Adrenal gland (tissue), 12 donors: ENCODE data around the gene MARCHF9. TPM values are rescaled to one million over a fixed set of nuclear protein-coding genes. Genes with fewer than 3 reads are reported as not detected.

Experiments used
- DNase-seq, 7 donors: peaks; one replicate each; pipeline ENCODE4 v3.0.0-alpha.2; 2019 to 2020
- H3K27ac ChIP-seq, 5 donors: fragments of 200-600 bp; sonication (generic) in 4 of 5; 1 replicate in 3 of 5; 2 replicates in 2 of 5; pipeline versions ENCODE4 v1.5.1 to v1.8.0; 2016 to 2020; ENCODE audit warnings: mild to moderate bottlenecking in 1 of 5
- H3K27me3 ChIP-seq: fragments of 200-600 bp; 2 replicates; pipeline ENCODE4 v1.8.0; 2021
- H3K36me3 ChIP-seq, 2 donors: fragments of 200-600 bp; replicated peaks in 1 of 2; 1 replicate in 1 of 2; 2 replicates in 1 of 2; pipeline versions ENCODE4 v1.5.1 to v1.8.0; 2018 to 2022
- H3K4me1 ChIP-seq, 2 donors: fragments of 200-600 bp; replicated peaks in 1 of 2; 1 replicate in 1 of 2; 2 replicates in 1 of 2; pipeline versions ENCODE4 v1.5.1 to v1.8.0; 2018 to 2021
- H3K4me3 ChIP-seq, 4 donors: fragments of 200-600 bp; sonication (generic) in 3 of 4; one replicate each; pipeline ENCODE4 v1.5.1; 2016 to 2018
- H3K9me3 ChIP-seq, 3 donors: fragments of 200-600 bp; sonication (generic) in 1 of 3; replicated peaks in 1 of 3; 1 replicate in 2 of 3; 2 replicates in 1 of 3; pipeline versions ENCODE4 v1.5.1 to v1.8.0; 2016 to 2021
- CTCF ChIP-seq, 6 experiments: fragments of 450-650 bp in 4 of 6; fragments of 200-600 bp in 2 of 6; sonication (generic) in 1 of 6; IDR thresholded peaks; 1 replicate in 5 of 6; 2 replicates in 1 of 6; pipeline versions ENCODE4 v1.5.1 to v1.8.0; 2016 to 2021; ENCODE audit warnings: antibody characterized with exemption in 6 of 6, mild to moderate bottlenecking in 2 of 6, moderate library complexity in 1 of 6
- POLR2A ChIP-seq, 2 donors: fragments of 450-650 bp; IDR thresholded peaks; one replicate each; pipeline ENCODE4 v1.6.1; 2017; ENCODE audit warnings: antibody characterized with exemption in 2 of 2, mild to moderate bottlenecking in 2 of 2, moderate library complexity in 1 of 2
- WGBS, 4 donors: extraction: QIAGEN DNeasy Blood & Tissue Kit in 2 of 4; methylation state at CpG; one replicate each; pipeline versions ENCODE4 v1.1.5 to v1.1.7; 2013 to 2017; 5-methylcytosine and 5-hydroxymethylcytosine counted together
- intact Hi-C, 2 donors: fragments of 100-400 bp; cut with DNase I; formaldehyde crosslinking; loops; one replicate each; pipeline versions ENCODE4 v1.14.1 to v1.15.0; 2022 to 2023
- polyA plus RNA-seq, 3 donors: library from polyadenylated mRNA; stranded (reverse); fragments of 200-250 nt in 2 of 3; fragments of 350-450 nt in 1 of 3; fragmentation: Illumina TruSeq in 1 of 3; extraction: RNeasy Lipid Tissue Mini Kit (QIAGEN cat#74804) in 1 of 3; gene quantifications; one replicate each; pipeline ENCODE4 v1.2.3, GENCODE V29; 2013 to 2014
- total RNA-seq, 9 donors: library from RNA; depleted of rRNA in 4 of 9; stranded (reverse); fragments of >200 nt in 4 of 9; fragments of 120-200 nt in 1 of 9; fragmentation: NEBNext Ultra II Directional in 1 of 9; extraction: Animal tissue kit (Norgen Biotek cat#: 25700) in 1 of 9; gene quantifications; one replicate each; pipeline versions ENCODE4 v1.1.0 to v1.2.4, GENCODE V29; 2013 to 2023
- donor health status: healthy with polysubstance abuse.
- donor health status: Bipolar disorder and iron deficiency.
- donor health status: DM: yes; HTN: yes; CAD: no.
- donor health status: DM: no; HTN: no; CAD: no.
- donor health status: DM: no; HTN: no; CAD: no.
- donor health status: DM: yes; HTN: yes; CAD: no.

The MARCHF9 gene
- total and polyA plus RNA-seq, 12 donors = 6.7 to 45.1 (median 16.6) TPM

- Histone ChIP-seq H3K27me3 (no peaks in the 10 kb centered on the region), H3K36me3 (no peaks in the 10 kb centered on the region), H3K4me3 (no peak overlapping the region), H3K27ac (peak overlapping the region in 2 of 5 donors; percentile 93), H3K4me1 (peaks cover 26 to 30% of the 10 kb centered on the region in 2 donors), H3K9me3 (no peaks in the 10 kb centered on the region)
- WGBS, 4 donors = 81 to 93% (median 82%) methylated on average over 4 of the region's 4 CpGs
- DNase-seq = no peak
- intact Hi-C loops = loop anchor here in 1 of 2 donors (5.0 kb wide), 1 partner anchor 43 kb away; no protein-coding TSS in a partner anchor
- TF ChIP-seq CTCF (IDR thresholded peaks at IDR 0.05) (no peak), POLR2A (IDR thresholded peaks at IDR 0.05) (no peak)
These were observed 15.8 kb downstream of the MARCHF9 start for GRCh38 chr12:57770734-57771133.

DNA sequence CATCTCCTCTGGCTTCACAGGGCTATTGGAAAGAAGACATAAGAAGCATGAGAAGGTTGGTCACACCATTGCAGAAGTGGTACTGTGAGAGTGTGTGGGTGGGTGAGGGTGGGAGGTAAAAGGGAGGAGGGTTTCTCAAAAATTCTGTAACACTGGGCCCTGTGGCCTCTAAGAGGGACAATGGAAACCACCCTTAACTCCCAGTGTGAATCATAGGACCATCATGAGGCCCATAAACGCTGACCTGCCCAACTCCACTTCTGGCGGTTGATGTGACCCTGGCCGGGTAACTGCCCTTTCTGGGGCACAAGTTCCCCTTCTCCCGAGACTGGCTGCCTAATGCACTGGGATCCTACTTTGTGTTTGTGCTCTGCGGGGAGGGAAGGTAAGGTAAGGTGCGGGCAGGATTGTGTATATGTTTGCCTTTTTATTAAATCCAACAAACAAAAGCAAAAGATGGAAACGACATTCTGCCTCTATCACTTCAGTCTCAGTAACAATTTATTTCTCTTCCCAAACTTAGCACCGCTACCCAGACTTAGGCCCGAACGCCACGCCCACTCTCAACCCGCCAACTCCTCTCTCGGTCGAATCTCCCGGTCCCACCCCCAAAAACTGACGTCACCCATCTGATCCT, 16.5 kb downstream of the MARCHF9 start:
- TF ChIP-seq CTCF (IDR thresholded peaks at IDR 0.05) = no peak
- TF ChIP-seq POLR2A (IDR thresholded peaks at IDR 0.05) = no peak
- 1 to 2% (median 2%) methylated on average over 16 of the region's 16 CpGs for WGBS, 4 donors
- Histone ChIP-seq H3K27me3 (no peaks in the 10 kb centered on the region), H3K9me3 (no peaks in the 10 kb centered on the region), H3K4me3 (peak overlapping the region in 3 of 4 donors; percentile 38 to 94 (median 71)), H3K4me1 (peaks cover 20 to 24% of the 10 kb centered on the region in 2 donors), H3K36me3 (no peaks in the 10 kb centered on the region), H3K27ac (peak overlapping the region; percentile 61 to 94 (median 93))
- peak; percentile 86 to 94 (median 93) for DNase-seq
- intact Hi-C loops = loop anchor here in 1 of 2 donors (5.0 kb wide), 1 partner anchor 44 kb away; no protein-coding TSS in a partner anchor

DNA sequence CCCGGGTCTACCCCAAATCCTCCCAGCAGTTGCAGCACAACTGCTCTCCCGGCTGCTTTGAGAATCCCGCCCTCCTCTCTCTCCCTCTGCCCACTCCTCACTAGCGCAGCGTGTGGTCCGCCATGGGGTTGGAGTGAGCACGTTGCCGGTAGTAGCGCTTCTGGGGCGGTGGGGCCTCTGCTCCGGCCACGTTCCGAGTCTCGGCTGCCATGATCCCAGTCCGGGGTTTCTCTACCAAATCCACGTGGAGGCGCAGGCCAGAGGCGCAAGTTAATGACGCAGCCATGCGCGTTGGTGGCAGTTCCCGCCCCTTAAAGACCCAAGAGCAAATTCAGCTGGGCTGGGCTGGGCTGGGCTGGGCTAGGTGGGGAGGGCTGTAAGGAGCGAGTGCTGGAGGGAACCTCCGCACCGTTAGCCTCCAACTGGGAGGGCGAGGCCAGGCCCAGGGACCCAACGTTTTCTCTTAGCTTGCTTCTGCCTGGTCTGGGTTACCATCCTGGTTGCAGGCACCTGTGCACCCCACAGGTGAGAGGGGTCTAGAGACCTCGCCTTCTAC, 17.0 kb downstream of the MARCHF9 start, which contains the start of gene METTL1:
TSS of gene METTL1 (minus strand) at position 233 of the 556 bp plus-strand sequence. CDS start at position 211, 22 bp downstream.
- DNase-seq = peak; percentile 93 to 99 (median 97)
- intact Hi-C loops = loop anchor here in 1 of 2 donors (5.0 kb wide), 1 partner anchor 45 kb away; no protein-coding TSS in a partner anchor
- TF ChIP-seq CTCF (IDR thresholded peaks at IDR 0.05) (peak in 1 of 6 experiments; percentile 16), POLR2A (IDR thresholded peaks at IDR 0.05) (peak; percentile 53 to 75)
- Histone ChIP-seq H3K27me3 (no peaks in the 10 kb centered on the region), H3K9me3 (no peaks in the 10 kb centered on the region), H3K36me3 (no peaks in the 10 kb centered on the region), H3K4me3 (peak within 1 kb of the TSS; percentile 25 to 94 (median 54)), H3K4me1 (peaks cover 15 to 18% of the 10 kb centered on the region in 2 donors), H3K27ac (peak within 1 kb of the TSS; percentile 61 to 94 (median 93))
- 0% methylated on average over 12 to 28 of the region's 28 CpGs for WGBS, 4 donors
